ENCODE data around the gene MBD3.
A peak's percentile ranks its signal among the peaks of the same experiment; 100 is the strongest.

The MBD3 gene

DNA sequence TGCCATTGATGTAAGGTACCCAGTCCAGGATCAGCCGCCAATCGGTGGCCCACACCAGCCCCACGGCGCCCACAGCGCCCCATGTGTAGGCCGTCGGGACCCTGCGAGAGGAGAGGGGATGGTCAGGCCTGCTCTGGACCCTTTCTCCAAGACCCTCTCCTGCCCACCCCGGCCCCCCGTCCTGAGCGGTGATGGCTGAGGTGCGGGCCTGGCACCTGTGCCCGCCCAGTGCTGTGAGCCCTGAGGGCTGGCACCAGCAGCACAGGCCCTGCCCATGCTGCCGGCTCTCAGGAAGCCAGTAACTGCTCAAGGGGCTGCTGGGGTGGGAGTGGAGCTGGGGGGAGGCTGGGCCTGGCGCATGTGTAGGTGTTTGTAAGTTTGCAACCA is 6.8 kb upstream of the MBD3 start:
- no peak for DNase-seq (ENCODE audit: low read depth)
- TF ChIP-seq CTCF (IDR thresholded peaks at IDR 0.05; ENCODE audit: low read depth, low read length), result no peak
- no peak for TF ChIP-seq POLR2A (IDR thresholded peaks at IDR 0.05; ENCODE audit: extremely low read depth, insufficient read length)
- no peak for TF ChIP-seq MYC (IDR thresholded peaks at IDR 0.05; ENCODE audit: low read depth, low read length)
- TF ChIP-seq, protein P1, sequence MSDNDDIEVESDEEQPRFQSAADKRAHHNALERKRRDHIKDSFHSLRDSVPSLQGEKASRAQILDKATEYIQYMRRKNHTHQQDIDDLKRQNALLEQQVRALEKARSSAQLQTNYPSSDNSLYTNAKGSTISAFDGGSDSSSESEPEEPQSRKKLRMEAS (IDR thresholded peaks at IDR 0.05; ENCODE audit: low read depth, low read length), result no peak

DNA sequence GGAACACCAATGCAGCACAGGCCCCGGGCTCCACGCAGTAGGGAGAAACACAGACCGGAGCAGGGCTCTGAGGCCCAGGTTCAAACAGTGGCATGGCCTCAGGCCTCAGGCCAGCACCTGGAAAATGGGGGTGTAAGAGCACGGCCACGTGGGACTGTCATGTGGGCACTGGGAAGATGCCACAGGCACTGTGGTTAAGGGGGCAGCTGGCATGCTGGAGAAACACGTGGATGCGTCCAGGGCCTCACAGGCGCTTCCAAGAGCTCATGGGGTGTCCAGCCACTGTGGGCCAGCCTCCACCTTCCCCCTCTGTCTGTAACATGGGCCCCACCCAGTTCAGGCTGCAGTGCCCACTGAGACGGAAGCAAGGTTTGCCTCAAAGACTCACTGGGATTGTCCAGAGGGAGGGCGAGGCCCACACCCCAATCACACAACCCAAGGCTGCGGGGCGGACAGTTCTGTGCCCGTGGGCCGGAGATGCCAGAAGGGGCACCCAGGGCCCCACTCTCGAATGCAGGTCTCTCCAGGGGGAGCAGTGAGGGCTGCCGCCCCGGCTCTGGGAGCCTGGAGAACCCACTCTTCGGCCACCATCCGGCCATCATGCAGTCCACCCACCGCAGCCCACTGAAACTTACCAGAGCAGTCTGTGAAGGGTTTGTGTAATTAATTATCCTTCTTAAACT is 6.3 kb upstream of the MBD3 start:
- no peak overlapping the region for H3K4me3 ChIP-seq (ENCODE audit: low read depth, low read length)
- TF ChIP-seq POLR2A (IDR thresholded peaks at IDR 0.05; ENCODE audit: extremely low read depth, insufficient read length), result no peak
- TF ChIP-seq MYC (IDR thresholded peaks at IDR 0.05; ENCODE audit: low read depth, low read length), result no peak
- TF ChIP-seq, protein P1 (IDR thresholded peaks at IDR 0.05; ENCODE audit: low read depth, low read length), result no peak
- no peak for TF ChIP-seq CTCF (IDR thresholded peaks at IDR 0.05; ENCODE audit: low read depth, low read length)
- no peak for DNase-seq (ENCODE audit: low read depth)

More for the DNA sequence above, 6.8 kb upstream of the MBD3 start:
- no peak overlapping the region for H3K4me3 ChIP-seq (ENCODE audit: low read depth, low read length)

GRCh38 chr19:1593501-1593772 is 772 bp upstream of the MBD3 start:
- H3K4me3 ChIP-seq (ENCODE audit: low read depth, low read length), result no peak overlapping the region
- TF ChIP-seq CTCF (IDR thresholded peaks at IDR 0.05; ENCODE audit: low read depth, low read length) (no peak), MYC (IDR thresholded peaks at IDR 0.05; ENCODE audit: low read depth, low read length) (no peak), POLR2A (IDR thresholded peaks at IDR 0.05; ENCODE audit: extremely low read depth, insufficient read length) (no peak)
- TF ChIP-seq, protein P1 (IDR thresholded peaks at IDR 0.05; ENCODE audit: low read depth, low read length), result no peak
- DNase-seq (ENCODE audit: low read depth), result no peak

DNA sequence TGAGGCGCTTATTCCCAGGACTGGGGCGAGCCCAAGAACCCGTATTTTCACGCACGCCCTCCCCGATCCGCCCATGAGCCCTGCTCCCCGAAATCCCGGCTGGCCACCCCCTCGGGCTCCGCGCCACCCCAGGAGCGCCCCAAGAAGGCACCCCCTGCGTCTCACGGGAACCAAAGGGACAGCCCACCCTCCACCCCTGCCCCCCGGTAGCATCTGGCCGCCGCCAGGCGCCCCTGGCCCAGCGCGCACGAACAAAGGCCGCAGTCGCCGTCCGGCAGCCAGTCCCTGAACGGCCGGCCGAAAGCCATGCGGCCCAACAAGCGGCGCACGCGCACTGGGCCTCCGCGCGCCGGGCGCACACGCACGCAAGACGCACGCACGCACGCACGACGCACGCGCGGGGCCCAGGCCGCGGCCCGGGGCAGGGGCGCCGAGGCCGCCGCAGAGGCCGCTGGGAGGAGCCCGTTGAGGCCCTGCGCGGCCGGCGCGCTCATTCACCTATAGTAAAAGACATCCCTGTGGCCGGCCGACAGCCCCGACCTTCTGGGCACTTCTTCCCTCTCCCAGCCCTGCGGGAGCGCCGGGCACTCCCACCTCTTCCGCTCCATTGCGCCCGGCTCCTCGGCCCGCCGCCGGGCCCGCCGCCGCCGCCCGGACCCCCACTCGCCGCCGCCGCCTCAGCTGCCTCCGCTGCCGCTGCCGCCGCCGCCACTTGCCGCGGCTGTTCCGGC is 476 bp downstream of the MBD3 start:
- TF ChIP-seq MYC (IDR thresholded peaks at IDR 0.05; ENCODE audit: low read depth, low read length), result peak; percentile 97
- TF ChIP-seq POLR2A (IDR thresholded peaks at IDR 0.05; ENCODE audit: extremely low read depth, insufficient read length), result peak; percentile 72
- TF ChIP-seq, protein P1 (IDR thresholded peaks at IDR 0.05; ENCODE audit: low read depth, low read length), result peak; percentile 89
- no peak for TF ChIP-seq CTCF (IDR thresholded peaks at IDR 0.05; ENCODE audit: low read depth, low read length)
- peak overlapping the region; percentile 92 for H3K4me3 ChIP-seq (ENCODE audit: low read depth, low read length)
- DNase-seq (ENCODE audit: low read depth), result peak; percentile 84

DNA sequence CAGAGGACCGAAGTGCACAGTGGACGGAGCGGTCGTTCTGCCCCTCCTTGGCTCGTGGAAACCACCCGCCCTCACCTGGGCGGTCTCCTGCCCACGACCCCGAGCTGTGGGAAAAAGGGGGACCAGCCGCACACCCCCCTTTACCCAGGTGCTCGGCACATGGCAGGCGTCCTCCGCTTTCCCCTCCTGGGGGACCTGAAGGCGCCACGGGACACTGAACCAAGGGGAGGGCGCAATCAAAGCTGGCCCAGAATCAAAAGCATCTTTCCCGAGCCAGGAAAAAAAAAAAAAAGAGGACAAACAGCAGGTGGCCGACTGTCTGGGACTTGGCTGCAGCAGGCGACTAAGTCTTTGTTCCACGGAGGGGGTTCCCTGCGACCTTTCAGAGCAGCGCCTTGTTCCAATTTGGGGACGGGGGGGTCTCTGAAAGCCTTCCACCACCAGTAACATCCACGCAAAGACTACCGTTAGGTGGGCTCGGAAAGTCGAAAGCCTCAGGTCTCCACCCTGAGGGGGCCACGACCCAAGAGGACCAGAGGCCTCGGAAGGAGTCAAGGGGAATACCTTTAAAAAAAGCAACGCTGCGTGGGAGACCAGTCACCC is 1.1 kb downstream of the MBD3 start:
- no peak for DNase-seq (ENCODE audit: low read depth)
- TF ChIP-seq CTCF (IDR thresholded peaks at IDR 0.05; ENCODE audit: low read depth, low read length) (no peak), POLR2A (IDR thresholded peaks at IDR 0.05; ENCODE audit: extremely low read depth, insufficient read length) (no peak), MYC (IDR thresholded peaks at IDR 0.05; ENCODE audit: low read depth, low read length) (peak; percentile 40; the same call in 1 of the 2 replicates)
- TF ChIP-seq, protein P1 (IDR thresholded peaks at IDR 0.05; ENCODE audit: low read depth, low read length), result no peak
- peak overlapping the region; percentile 92 for H3K4me3 ChIP-seq (ENCODE audit: low read depth, low read length)

Measured in NB4 (cell line).